ENCODE data around the gene CAMTA1.

Gene CAMTA1

DNA sequence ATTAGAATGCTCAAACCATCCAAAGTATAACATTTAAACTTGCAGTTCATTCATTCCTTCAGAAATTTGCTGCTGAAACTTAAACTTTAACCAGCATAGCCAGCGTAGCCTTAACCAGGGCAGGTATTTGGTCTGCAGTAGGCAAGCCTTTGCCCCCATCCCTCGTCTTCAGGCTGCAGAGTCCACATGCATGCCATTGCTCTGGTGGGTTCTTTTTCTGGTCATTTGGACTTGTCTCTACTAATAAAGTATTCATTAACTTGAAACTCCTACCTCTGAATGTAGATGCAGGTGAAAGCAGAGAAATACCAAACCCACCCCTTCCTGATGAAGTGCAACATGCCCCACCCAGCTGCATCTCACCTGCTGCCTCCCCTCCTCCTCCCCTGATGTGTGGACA is 100.2 kb downstream of the CAMTA1 start:
- DNase-seq: no peak

GRCh38 chr1:6886523-6886922 is 101.3 kb downstream of the CAMTA1 start:
- no peak for DNase-seq

DNA sequence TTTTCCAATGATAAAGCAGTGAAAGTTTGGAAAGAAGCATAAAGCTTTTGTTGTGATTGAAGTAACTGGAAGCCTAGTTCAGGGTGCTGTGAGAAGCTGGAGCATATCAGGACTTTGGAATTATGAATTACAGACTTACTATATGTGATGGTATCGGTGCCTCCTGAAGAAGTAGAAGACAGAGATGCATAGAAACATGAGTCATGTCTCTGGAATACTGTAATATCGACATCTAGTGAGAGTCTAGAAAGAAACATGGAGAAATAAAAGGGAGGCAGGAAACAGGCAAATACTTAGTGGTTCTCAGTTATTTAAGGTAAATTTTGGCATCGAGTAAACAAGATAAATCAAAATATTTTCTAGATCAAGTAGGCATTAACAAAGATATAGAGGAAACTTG is 103.0 kb downstream of the CAMTA1 start:
- no peak for DNase-seq

GRCh38 chr1:6888870-6889269 is 103.6 kb downstream of the CAMTA1 start:
- DNase-seq: no peak

DNA sequence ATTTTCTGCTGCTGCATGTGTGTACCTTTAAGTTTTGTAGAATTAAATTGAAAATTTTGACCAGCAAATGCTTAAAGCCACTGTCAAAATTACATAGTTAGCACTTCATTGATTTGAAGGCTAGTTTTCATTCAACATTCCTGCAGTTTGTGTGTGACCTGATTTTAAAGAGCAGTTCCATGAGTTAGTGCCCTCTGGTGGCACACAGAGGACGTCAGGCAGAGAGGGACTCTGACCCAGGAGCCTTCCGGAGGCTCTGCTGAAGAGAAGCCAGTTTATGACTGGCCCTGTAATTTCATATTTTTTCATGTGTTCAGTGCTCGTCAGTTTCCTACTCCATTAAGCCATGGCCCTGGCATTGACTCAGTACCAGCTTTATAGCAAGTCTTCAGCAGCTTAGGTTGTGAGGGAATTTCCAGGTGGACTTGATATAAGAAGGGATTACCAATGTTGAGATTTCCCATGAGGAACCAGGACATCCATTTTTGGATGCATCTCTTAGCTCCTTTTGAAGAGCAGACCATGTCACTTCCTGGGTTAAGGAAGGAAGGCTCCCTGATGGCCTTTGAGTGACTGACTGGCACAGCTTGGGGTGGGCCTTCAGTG is 104.7 kb downstream of the CAMTA1 start:
- DNase-seq: peak; percentile 23

DNA sequence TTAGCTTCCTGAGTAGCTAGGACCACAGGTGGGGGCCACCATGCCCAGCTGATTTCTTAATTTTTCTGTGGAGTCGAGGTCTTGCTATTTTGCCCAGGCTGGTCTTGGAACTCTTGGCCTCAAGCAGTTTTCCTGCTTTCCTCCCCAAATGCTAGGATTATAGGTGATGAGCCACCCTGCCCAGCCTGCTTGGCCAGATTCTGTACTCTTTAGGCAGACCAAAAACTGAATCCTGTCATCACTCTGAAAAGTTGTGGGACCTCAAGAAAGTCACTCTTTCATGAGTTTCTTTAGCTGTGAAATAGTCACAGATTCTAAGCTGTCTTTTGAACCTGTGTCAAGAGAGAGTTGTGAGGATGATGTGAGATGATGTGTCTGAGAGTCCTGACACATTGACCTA is 105.4 kb downstream of the CAMTA1 start:
- DNase-seq: no peak

- DNase-seq: no peak
These were observed 106.7 kb downstream of the CAMTA1 start for GRCh38 chr1:6891781-6892579.

DNA sequence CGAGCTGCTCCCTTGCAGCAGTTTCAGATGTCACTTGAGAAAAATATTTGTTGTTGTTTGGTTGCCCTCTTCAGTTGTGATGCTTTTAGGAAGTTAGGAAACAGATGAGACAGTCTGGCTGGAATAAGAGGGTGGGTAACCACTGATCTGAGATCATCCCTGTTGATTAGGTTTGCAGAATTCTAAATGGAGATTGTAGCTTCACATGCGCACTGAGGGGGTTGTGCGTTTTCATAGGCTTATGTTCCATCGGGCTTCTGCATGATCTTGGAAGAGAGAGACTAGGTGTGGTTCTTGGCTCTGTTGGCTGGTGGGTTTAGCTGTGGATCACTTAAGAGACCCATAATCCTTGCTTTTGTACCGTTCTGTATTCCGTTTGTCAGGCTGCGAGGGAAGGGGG is 108.1 kb downstream of the CAMTA1 start:
- DNase-seq: no peak

DNA sequence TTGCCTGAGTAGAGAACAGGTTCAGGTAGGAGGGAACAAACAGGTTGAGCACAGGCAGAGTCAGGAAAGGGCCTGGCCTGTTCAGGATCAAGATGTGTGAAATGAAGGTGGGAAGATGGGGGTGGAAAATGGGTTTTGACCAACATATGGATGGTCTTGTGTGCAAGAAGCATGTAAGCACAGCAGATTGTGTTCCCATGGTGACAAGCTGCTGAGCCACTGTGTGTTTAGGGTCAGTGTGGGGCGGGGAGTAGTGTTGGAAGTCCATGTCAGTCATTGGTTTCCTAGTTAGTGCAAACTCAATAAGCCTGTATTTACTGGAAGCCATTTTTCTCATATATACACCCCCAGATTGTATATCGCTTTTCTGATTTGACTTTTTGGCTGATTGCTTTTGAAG is 111.9 kb downstream of the CAMTA1 start:
- no peak for DNase-seq

- no peak for DNase-seq
These were observed 113.8 kb downstream of the CAMTA1 start for GRCh38 chr1:6898974-6899539.

DNA sequence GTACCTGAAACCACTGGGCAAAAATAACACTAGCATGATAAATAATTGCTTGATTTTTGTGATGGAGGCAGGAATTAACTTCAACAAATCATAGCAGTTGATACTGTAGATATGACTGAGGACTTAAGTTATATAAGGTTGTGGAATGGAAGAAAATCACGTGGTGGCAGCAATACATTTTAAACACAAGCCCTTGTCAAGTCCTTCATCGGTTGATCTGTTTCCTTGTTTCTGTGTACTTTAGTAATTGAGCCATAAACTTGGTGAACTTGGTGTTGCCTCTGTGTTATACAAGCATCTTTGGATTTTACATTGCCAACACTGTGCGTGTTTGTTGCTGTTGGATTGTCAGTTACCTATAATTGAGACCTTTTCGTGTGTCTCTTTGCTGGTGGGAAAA is 114.4 kb downstream of the CAMTA1 start:
- DNase-seq: no peak

GRCh38 chr1:6902153-6902552 is 116.9 kb downstream of the CAMTA1 start:
- DNase-seq: no peak

GRCh38 chr1:6904476-6905170 is 119.4 kb downstream of the CAMTA1 start:
- DNase-seq: no peak

GRCh38 chr1:6905331-6905730 is 120.1 kb downstream of the CAMTA1 start:
- DNase-seq: no peak

DNA sequence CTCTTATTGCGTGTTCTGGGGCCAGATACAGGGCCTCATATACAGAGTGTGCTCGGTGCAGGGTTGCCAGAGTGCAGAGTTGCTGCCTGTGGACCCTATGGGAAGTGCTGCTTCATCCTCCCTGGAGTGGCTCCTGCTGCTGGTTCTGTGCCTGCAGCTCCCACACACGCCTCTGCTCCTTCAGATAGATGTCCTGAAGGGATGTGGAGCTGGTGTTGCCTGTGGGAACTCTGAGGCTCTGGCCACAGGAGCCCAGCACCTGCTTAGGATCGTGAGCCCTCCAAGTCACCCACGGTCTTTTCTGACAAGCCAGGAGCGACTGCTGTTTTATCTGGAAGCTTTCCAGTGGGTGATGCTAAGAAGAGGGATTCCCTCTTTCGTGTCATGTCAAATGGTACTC is 120.5 kb downstream of the CAMTA1 start:
- DNase-seq: no peak

DNA sequence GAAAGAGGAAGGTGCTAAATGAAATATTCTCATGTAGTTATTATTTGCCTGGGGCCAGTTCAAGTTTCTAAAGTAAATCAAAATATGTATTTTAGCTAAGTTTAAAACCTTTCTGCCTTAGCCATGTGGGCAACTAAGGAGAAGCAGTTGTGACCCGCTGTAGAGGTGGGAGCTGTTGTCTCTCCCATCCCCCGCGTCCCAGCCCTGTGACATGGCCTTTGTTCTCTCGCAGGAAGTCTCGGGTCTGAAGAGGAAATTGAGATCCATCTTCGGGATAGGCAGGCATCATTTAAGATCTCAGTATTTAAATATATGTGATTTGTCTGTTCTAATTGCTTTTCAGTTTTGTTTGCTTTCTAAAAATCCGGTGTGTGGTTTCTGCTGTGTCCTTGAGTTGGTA is 121.5 kb downstream of the CAMTA1 start:
- DNase-seq: no peak

- no peak for DNase-seq
These were observed 121.9 kb downstream of the CAMTA1 start for GRCh38 chr1:6907201-6907600.

DNA sequence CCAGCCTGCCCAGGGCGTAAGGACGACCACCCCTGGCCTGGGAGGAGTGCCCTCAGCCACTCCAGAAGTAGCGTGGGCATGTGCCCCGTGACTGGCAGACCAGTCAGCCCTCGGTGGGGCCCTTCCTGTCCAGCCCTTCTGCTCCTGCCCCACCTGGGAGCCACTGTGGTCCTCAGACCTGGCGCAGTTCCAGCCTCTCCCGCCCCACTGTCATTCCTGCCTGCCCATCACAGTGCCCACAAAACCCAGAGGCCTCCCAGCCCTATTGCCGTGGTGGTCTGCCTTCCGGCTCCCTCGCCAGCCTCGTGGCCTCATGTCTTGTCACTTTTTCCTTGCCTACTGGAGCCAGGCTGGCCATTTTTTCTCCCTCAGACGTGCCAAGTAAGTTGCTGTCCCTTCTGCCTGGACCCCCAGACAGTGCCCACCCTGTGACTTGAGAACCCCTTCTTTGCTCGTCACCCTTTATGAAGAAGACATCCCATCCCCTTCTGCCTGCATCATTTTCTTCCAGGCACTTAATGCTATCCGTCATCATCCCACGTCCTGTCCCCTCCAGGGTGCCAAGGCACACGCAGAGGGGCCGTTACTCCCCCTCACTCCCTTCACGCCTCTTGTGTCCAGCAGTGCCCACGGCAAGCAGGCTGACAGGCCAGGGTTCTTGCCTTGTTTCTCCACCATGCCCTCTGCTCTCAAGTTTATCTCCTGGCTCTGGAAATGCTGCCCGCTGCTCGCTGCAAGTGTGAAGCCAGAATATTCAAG is 122.6 kb downstream of the CAMTA1 start:
- DNase-seq: no peak

DNA sequence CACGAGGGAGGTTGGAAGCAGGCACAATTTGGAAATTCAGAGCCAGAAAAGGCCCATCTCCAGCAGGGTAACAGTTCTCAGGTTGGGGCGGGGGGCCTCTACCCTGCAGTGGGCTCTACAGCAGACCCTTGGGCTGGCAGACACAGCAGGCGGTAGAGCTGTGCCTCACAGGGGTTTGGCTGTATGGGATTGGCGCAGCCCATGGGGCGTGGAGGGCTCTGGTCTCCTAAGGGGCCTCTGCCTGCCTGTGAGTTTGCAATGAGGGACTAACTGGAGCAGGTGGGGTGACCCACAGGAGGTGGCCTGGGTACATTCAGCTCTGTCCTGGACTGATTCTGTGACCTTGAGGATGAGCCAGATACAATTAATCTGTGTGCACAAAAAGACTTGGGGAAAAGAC is 124.1 kb downstream of the CAMTA1 start:
- DNase-seq: no peak

DNA sequence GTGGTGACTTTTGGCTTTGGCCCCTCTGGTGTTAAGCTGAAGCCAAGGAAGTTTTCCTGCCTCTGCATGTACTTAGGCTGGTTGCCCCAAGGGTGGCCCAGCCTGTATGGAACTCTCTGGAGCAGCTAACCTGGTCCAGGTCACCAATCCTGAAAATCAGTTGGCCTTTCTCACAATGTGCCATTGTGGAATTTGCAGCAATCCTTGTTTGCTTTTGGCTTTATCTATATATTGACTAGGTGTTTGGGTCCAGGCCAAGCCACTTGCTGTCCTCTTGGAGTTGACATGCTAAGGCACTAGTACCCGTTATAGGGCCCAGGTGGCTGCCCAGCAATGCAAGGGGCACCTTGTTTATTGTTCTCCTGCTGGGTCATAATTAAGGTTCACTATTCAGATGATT is 124.6 kb downstream of the CAMTA1 start:
- DNase-seq: no peak

DNA sequence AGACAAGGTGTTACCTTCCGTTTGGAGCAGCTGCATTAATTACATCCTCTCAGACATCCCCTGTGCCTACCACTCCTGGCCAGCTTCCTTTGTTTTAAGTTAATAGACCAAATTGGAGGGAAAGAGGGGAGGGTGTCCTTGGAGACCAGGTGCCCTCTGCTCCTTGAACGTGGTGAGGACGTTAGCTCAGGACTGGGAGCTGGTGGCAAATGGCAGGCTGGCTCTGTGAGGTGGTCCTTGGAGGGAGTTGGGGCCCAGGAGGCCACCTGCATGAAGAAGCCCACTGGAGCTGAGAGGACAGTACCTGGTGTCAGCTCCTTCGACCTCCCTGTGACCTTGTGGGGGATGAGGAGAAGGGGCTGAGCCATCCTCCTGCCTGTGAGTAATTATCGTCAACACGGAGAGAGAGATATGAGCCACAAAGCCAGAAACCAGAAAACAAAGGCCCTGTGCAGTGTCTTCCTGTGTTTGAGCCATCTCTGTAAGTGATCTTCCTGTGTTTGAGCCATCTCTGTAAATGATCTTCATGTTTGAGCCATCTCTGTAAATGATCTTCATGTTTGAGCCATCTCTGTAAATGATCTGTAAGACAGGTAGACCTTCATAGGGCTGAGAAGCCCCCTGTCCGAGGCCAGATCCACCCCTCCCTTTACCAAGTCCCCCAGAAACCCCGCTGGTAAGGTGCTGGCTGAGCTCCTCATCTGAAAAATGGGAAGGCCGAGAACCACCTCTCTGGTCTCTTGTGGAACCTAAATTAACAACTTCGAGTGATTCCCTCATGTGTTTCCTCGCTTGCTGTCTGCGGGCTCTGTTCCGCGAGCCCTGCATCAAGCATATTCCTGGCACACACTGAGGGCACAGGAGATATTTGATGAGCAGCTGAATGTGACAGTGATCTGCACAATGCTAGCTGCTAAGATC is 126.0 kb downstream of the CAMTA1 start:
- no peak for DNase-seq

GRCh38 chr1:6911974-6912373 is 126.7 kb downstream of the CAMTA1 start:
- no peak for DNase-seq

Data from NCI-H510A (cell line).